ACHN (cell line): ENCODE data around the gene DRAXIN.

ENCODE experiments used
- DNase-seq: peaks from one replicate; pipeline ENCODE4 v3.0.0-alpha.2; 2015
- in situ Hi-C: cut with HindIII; loops from 2 replicates; pipeline ENCODE4 v1.10.0; 2017; ENCODE audit warnings: low sequenced_read_pairs, low pct_ligation_motif_present, low pct_unique_long_range_greater_than_20kb

The DRAXIN gene

DNA sequence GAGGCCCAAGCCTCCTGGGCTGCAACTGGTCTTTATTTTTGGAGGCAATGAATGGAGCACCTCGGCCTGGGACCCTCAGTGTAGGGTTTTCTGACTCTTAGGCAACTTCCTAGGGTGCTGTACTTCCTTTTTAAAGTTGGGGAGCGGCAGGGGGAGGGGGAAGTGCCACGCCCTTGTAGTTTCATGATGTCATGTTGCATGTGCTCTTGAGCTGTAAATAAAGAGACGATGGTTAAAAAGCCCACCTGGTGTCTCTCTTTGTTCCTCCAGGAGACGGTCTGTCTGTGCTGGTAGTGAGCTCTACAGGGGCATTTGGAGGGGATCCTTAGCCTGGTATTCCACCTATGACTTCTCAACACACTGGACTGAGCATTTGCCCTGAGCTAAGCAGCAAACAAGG is 34.1 kb downstream of the DRAXIN start:
- in situ Hi-C loops: no loop called here
- no peak for DNase-seq

DNA sequence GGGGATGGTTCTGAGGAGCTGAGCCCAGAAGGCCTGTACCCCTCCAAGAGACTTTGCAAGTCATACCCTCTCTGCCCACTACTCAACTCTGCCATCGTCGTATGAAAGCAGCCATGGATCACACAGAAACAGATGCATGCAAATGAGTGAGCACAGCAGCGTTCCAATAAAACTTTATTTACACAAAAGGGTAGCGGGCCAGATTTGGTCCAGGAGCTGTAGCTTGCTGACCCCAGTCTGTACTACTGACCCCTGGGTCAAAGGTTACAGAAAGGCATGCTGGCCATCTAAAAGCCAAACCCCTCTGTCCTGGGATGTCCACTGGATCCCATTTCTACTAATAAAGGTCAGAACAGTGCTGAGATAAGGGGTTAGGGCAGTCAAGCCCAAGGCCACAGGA is 35.6 kb downstream of the DRAXIN start:
- in situ Hi-C loops: no loop called here
- DNase-seq: no peak

DNA sequence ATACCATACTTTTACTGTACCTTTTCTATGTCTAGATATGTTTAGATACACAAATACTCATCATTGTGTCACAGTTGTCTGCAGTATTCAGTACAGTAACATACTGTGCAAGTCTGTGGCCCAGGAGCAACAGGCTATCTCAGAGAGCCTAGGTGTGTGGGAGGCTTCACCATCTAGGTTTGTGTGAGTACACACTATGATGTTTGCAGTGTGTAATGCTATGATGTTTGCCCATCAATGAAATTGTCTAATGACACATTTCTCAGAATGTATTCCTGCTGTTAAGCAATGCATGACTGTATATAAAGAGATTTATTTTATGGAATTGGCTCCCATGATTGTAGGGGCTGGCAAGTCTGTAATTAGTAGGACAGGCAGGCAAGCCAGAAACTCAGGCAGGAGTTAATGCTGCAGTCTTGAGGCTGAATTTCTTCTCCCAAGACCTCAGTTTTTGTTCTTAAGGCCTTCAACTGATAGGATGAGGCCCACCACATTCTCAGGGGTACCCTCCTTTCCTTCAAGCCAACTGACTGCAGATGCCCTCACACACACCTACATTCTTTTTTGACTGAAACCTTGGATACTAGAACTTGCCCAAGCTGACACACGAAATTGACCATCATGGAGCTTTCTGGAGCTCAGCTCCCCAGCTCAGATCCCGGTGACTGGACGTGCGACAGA is 36.8 kb downstream of the DRAXIN start:
- no peak for DNase-seq
- in situ Hi-C loops: no loop called here

DNA sequence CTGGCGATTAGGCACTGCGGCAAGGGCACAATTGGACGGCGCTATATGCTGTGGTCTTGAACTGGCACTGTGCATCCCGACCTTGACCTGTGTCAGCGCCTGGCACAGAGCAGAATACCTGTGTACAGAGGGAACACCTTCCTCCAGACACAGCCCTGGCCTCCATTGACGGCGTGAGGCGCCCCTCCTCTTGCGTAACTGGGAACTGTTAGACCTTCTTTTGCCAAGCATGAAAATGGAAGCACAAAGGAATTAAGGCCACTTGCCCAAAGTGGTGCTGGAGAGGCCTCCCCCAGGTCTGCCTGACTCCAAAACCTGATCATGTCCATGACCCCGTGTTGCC is 37.6 kb downstream of the DRAXIN start:
- in situ Hi-C loops: no loop called here
- no peak for DNase-seq

DNA sequence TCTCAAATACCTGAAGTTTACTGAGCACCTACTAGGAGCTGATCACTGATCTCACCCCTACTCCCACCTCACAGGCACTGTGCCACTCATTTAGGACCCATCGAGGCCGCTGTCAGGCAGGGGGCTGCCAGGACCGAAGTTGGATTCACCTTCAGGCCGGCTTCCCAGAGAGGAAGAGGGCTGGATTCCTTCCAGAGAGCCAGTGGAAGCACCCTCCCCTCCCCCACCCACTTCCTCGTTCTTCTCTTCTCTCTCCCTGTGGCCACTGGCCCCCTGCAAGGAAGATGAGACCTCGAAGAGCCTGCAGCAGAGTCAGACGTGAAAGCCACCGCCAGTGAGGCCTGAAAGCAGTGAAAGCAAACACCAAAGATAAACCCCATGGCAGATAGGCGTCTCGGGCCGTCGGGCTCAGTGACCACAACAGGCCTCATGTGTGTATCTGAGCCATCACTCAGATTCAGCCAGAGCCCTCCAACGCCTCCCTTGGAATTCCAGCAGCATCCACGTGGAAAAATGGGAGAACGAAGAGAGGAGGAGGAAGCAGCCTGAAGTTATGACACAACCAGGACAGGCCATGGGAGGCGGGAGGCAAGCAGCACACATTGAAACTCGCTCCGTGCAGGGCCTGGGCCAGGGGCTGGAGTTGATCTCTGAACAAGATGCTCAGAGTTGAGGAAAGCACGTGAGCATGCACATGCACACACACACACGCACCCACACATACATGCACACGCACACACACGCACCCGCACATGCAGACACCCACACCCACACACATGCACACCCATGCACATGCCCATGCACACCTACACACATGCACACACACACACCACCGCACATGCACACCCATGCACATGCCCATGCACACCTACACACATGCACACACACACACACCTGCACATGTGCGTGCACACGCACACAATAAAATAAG is 38.3 kb downstream of the DRAXIN start:
- in situ Hi-C loops: no loop called here
- peak; percentile 63 for DNase-seq

DNA sequence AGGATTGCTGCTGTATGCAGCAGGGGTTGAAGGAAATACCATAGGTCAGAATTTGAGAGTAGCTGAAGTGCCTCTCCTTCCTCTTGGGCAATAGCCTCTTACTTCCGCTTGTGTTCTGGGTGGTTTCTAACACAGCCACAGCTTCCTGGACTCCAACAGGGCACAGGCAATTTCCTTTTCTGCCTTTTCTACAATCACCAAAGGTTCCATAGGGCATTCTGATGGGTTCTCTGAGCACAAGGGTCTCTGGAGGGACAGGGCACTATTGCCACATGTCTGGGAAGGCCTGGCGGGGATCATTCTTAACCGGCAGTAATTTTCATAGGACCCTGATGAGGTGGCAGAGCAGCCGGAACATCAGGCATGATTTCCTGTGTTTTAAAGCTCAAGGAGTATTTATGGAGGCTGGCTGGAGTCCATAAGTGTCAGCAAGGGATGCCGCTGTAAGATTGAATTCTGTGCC is 39.0 kb downstream of the DRAXIN start:
- in situ Hi-C loops: no loop called here
- DNase-seq: no peak

DNA sequence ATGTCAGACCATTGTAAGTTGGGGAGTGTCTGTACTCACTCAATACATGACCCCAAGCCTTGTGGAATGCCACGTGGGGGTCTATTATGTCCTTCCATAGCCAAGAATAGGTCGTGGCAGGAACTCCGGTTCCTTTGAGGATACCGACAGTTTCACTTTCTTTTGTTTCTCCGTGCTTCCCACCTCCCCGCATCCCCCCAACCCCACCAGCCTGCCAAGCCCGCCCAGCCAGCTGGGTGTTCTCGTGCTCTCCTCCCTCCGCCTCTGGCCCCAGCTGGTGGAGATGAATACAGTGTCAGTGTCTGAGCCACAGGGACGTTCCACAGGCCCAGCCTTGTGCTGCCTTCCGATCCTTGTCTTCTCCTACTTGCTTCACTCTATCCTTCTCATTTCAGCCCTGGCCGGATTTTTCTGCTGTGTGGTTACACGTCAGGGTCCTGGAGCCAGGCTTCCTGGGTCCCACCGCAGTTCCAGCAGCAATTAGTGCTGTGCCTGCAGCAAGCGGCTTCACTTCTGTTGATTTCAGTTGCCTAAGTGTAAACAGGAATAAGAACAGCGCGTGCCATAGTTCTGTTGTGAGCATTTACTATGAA is 40.3 kb downstream of the DRAXIN start:
- no peak for DNase-seq
- in situ Hi-C loops: no loop called here

DNA sequence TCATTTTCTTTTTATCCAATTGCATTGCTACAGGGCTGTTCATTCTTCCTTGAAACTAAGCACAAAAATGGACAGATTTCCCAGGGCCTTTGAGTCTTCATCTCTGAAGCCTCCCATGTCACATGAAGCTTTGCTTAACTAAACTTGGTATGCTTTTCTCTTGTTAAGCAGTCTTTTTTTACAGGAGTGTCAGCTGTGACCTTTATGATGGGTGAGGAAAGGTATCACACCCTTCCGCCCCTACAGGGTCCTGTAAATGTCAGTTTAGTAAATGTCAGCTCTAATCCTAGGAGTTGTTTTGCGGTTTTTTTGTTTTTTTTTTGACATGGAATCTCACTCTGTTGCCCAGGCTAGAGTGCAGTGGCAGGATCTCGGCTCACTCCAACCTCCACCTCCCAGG is 41.8 kb downstream of the DRAXIN start:
- DNase-seq: no peak
- in situ Hi-C loops: no loop called here

DNA sequence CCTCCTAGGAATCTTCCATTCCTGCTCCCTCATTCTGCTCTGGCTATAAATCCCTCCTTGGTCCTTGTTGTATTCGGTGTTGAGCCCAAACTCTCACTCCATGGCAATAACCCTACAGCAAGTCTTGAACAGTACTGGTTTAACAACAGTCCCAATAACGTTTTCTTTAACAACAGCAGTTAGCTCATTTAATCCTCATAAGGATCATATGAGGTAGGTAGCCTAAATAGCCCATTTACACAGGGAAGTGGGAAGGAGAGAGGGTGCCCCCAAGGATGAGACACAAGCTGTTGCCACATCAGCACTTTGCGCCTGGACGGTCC is 44.0 kb downstream of the DRAXIN start:
- in situ Hi-C loops: no loop called here

DNA sequence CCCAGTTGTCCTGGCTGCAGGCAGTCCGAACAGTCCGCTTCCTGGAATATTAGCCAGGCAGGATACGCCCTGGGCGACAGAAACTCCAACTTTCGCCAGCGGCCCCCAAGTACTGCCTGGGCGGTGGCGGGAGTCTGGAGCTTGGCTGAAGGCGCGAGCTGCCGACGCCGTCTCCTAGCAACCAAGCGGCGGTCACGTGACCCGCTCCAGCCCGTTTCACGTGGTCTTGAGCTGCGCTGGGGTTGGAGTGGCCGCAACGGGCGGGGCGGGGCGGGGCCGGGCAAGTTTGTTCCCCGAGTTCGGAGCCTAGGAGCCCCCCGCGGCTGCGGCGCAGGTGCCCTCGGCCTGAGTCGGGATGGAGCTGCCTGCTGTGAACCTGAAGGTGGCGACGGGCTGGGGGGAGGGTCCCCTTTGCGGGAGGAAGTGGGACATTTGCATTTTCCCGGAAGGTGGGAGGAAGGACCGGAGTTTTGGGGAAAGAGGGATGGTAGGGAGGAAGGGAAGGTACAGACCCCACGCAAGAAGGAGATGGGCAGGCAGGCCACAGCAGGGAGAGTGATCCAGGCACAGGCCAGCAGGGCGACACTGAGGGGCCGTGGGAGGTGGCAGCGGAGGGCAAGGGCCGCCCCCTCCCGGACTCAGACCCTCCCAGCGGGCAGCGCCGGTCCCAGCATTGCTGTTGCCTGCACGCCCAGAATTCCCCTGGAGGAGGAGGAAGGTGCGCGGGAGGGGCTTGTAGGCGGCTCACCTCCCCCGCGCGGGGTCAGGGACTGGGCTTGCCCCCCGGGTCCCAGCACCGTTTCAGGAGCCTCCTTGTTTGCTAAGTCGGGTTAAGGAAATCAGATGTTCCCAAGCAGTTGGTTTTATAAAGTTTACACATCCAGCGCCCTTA is 44.6 kb downstream of the DRAXIN start, which contains the start of gene AGTRAP:
TSS of gene AGTRAP (plus strand) at position 283 of the 892 bp plus-strand sequence. CDS start at position 356, 73 bp downstream.
- in situ Hi-C loops: no loop called here
- DNase-seq: peak; percentile 85

More for the DNA sequence above, 44.0 kb downstream of the DRAXIN start:
- no peak for DNase-seq

DNA sequence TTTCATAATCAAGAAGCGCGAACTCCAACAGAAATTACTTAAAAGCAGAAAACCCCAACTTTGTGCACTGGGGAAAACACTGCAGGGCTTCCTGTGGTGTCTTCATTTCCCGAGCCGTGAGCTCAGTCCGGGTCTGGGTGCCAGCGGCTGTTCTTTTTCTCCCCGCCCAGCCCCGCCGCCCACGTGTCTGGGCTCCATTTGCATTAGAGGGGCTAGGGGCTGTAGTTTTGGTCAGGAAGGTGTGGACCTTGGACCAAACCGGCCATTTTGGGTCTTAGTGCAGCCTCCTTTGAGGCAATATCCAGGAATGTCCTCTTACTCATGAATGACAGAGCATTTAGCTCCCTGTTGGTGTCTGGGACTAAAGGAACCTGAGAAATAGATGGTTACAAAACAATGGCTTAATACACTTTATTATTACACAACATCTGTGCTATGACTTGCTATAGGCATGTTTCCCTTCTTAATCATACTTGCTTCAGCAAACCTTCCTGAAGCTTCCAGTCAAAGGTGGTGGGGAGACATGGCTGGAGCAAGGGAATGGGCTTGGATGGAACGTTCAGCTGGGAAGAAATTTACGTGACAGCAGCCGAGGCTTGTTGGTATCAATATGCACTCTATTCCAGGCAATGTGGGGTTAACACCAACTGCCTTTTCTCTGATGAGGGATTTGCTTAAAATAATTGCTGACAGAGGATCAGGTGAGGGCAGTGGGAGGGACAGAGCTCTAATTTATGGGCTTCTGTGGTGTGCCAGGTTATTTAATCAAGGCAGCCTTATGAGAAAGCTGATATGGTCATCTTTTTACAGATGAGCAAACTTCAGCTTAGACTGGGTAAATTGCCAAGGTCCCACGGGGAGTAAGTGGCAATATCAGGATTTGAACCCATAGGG is 45.5 kb downstream of the DRAXIN start:
- DNase-seq: peak; percentile 33
- in situ Hi-C loops: no loop called here

DNA sequence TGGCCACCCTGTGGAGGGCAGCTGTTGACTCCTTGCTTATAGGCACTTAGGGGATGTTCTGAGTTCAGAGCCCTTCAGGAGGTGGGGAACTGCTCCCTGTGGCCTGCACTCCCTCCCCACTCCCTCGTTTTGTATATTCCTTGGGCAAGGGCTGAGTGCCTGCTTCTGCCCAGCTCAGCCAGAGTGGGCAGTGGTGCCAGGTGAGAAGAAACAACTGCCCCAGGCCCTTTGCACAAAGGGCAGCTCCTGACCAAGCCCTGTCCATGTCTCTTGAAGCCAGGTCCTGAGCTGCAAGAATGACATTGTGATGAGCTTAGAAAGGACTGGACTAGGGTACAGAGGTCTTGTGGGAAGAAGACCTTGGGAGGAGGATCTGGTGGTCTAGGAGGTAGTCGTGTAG is 46.6 kb downstream of the DRAXIN start:
- in situ Hi-C loops: no loop called here
- no peak for DNase-seq

DNA sequence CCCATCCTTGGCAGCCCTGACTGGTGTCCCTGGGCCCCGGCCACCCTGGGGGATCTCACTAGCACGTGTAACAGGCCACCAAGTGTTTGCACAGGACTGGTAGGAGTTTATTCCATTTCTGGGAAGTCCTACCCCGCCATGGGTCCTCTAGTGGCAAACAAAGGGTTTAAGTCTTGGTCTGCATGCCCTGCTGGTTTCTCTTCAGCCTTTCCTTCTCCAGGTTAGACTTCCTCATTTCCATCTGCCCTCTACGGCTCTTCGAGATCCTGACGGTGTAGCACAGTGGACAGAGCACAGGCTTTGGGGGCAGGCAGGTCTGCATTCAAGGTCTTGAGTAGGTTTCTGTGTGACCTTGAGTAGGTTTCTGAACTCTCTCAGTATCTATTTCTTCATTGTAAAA is 47.3 kb downstream of the DRAXIN start:
- no peak for DNase-seq
- in situ Hi-C loops: no loop called here

DNA sequence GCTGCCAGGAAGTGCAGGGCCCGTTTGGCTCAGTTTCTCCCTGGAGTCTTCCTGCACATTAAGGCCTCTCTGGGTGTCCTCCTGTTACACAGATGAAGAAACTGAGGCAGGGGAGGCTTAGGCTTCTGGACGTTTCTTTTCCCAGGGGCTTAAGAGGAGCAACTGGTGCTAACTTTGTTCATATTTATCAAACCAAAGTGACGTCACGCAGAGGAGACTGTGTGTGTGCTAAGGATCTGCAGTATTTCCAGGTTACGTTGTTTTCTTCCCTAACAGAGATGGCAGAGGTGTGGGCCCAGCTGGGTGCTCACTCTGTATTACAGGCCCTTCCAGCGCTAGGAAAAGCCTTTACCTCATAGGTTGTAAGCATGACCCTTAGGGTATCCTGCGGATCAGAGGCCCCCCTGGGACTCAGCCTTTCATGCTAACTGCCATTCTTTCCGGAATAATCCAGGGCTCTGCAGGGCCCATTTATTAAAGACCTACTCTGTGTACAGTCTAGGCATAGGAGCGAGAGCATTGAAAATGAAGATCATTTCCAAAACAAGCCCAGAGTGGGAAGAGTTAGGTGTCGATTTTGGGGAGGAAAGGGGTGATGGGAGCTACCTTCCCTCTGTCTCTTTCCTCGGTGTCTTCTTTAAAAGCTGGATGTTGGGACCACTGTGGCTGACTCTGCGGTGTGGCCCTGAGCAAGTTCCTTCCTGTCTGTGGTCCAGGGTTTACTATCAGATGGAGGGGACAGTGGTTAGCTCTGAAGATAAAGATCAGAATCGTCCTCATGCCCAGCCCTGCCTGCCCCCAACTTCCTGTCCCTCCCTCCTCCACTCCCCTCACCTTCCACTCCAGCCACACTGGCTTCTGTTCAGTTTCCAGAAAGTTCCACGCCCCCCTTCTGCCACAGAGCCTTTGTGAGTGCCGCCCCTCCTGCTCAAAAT is 49.0 kb downstream of the DRAXIN start:
- no peak for DNase-seq
- in situ Hi-C loops: no loop called here

DNA sequence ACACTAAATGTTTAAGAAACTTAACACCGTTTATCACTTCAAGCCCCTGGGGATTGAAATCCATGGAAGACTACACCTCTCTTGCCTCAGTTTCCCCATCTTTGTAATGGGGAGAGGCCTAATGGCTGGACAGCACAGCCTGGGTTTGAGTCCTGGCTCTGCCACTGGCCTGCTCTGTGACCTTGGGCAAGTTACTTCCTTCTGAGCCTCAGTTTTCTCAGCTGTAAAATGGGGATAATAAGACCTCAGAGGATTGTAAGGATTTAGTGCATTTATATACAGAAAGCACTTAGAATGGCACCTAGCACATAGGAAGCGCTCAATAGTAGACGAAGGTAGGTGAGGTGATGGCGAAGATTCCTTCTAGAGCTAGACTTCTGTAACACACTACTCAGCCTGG is 50.0 kb downstream of the DRAXIN start:
- DNase-seq: no peak
- in situ Hi-C loops: no loop called here

DNA sequence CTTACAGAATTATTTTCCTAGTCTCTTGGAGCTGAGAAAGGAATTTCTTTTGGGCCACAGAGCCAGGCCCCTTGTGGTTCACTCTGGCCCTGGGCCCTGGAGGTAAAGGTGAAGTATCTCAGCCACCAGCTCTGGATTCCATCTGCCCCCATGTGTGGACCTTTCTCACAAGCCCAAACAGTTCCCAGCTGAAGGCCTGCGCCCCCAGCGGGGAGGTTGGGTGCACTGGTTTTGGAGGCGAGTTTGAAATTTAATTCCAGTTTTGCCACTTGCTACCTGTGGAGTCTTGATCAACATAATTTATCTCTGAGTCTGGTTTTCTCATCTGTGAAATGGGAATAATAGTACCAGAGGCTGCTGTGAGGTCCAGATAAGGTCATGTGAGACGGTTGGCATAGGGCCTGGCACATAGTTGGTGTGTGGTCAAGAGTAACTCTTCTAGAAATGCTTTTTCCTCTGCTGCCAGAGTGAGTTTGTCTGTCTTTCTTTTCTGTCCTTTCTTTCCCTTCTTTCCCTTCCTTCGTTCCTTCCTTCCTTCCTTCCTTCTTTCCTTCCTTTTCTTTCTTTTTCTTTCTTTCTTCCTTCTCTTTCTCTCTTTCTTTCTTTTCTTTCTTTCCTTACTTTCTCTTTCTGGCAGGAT is 50.5 kb downstream of the DRAXIN start:
- peak; percentile 13 for DNase-seq
- in situ Hi-C loops: no loop called here
